AG10803 (cell line): ENCODE measurements around the gene B3GNT9.

Source experiments
- DNase-seq: peaks from one replicate; pipeline ENCODE4 v3.0.0; 2010; ENCODE audit warnings: low read depth
- H3K4me3 ChIP-seq: 2 replicates; pipeline ENCODE4 v1.5.1; 2011; ENCODE audit warnings: mild to moderate bottlenecking, low read length, control low read depth
- TF ChIP-seq, protein P1 (sequence below): conservative IDR thresholded peaks from 2 replicates; pipeline ENCODE4 v1.5.1; 2011; ENCODE audit warnings: mild to moderate bottlenecking, low read length, control low read depth, inconsistent platforms

B3GNT9 gene

DNA sequence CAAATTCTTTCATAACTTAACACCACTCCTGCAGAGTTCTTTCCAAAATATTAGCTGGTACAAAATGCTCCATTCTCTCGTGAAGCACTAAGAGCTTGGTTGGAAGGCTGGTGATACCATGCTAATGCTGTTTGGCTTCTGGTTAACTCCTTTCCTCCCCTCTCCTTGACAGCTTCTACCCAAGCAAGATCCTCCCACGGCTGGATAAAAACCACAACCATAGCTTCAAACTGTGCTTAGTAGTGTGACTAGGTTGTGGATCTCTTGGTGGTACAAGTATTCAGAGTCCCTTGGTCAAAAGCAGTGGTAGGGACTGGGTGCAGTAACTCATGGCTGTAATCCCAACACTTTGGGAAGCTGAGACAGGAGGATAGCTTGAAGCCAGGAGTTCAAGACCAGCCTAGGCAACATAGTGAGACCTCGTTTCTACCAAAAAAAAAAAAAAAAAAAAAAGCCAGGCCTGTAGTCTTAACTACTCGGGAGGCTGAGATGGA is 38.8 kb downstream of the B3GNT9 start:
- no peak overlapping the region for H3K4me3 ChIP-seq
- TF ChIP-seq, protein P1, sequence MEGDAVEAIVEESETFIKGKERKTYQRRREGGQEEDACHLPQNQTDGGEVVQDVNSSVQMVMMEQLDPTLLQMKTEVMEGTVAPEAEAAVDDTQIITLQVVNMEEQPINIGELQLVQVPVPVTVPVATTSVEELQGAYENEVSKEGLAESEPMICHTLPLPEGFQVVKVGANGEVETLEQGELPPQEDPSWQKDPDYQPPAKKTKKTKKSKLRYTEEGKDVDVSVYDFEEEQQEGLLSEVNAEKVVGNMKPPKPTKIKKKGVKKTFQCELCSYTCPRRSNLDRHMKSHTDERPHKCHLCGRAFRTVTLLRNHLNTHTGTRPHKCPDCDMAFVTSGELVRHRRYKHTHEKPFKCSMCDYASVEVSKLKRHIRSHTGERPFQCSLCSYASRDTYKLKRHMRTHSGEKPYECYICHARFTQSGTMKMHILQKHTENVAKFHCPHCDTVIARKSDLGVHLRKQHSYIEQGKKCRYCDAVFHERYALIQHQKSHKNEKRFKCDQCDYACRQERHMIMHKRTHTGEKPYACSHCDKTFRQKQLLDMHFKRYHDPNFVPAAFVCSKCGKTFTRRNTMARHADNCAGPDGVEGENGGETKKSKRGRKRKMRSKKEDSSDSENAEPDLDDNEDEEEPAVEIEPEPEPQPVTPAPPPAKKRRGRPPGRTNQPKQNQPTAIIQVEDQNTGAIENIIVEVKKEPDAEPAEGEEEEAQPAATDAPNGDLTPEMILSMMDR = no peak
- no peak for DNase-seq

DNA sequence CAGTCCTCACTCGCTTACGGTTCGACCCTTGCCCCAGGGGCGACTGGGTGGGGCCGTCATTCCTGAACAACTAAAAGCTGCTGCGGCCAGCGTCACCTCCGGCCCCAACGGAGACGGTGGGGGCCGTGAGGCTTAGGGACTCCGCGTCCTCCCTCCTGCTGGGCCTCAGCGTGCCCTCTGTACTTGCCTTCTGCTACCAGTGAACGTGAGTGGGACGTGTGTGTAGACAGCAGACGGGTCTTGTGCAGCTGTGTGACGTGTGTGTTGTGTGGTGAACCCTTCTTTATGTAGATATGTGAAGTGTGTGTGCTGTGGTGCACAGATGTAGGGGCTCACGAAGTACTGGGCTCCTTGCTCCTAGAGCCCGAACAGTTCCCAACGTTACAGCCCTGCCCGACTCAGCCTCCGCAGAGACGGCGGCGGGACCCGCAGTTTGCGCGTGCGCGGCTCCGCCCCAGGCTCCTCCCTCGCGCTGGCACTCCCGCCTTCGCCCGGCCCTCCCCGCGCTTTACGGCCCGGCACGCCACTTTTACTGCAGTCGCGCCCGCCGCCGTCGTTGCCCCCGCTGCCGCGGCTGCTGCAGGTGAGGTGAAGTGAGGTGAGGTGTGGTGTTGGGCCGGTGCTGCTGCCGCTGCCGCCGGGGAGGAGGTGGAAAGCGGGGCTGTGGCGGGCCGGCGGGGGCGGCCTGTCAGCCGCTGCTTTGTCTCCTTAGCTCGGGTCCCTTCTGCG is 41.2 kb downstream of the B3GNT9 start, which contains the start of gene PHAF1:
PHAF1 (plus strand) TSS at position 535 of the 729 bp plus-strand sequence. CDS start 235 bp downstream, outside the sequence.
- H3K4me3 ChIP-seq = peak within 1 kb of the TSS; percentile 76

DNA sequence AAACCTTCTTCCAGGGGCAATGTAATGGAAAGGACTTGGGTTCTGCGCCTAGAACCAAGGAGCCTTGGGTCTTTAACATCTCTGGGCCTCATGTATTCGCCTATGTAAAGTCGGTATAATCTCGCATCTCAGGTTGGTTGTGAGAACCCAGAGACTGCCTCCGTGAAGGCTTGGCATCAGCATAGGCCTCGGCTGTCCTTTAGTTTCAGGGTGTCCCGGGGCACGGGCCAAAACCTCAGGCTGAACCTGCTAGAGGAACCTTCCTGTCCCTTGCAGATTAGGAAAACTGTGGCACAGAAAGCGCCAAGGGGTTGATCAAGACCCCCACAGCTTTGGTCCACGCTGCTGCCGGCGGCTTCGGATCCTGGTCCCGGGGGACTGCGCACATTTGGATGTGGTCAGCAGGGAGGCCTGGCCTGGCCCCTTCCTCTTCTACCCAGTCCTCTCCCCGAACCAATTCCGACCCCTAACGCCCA is 41.8 kb downstream of the B3GNT9 start:
- H3K4me3 ChIP-seq = peak overlapping the region; percentile 76
- no peak for DNase-seq
- TF ChIP-seq, protein P1 = no peak

More for the DNA sequence above, 41.2 kb downstream of the B3GNT9 start, which contains the start of gene PHAF1:
- TF ChIP-seq, protein P1 = no peak
- DNase-seq = peak; percentile 85

DNA sequence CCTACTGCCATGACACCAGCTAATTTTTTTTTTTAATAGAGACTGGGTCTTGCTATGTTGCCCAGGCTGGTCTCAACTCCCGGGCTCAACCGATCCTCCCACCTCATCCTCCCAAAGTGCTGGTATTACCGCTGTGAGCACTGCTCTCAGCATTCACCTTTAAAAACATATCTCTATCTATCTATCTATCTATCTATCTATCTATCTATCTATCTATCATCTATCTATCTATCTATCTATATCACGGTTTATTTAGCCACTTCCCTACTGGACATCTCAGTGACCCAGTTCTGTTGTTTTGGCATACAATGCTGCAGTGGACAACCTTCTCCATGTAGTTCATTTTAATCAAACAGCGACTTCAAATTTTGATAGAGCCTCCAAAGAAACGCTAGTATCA is 42.3 kb downstream of the B3GNT9 start:
- no peak overlapping the region for H3K4me3 ChIP-seq
- TF ChIP-seq, protein P1 = no peak
- no peak for DNase-seq

DNA sequence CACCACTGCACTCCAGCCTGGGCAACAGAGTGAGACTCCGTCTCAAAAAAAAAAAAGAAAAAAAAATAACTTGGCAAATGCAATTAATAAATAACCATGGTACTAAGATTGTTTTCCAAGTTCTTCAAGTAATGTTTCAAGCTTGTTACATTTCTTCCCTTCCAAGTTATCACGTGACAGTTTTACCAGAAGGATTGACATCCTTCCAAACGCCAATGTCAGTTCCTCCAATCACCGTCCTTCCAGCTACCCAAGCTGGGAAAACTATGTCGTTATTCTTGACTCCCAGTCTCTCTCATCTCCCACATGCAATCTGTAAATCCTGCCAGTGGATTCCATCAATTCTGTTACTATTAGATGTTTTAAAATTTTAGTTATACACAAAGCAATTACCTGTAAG is 44.9 kb downstream of the B3GNT9 start:
- TF ChIP-seq, protein P1 = no peak
- peak; percentile 66 for DNase-seq

DNA sequence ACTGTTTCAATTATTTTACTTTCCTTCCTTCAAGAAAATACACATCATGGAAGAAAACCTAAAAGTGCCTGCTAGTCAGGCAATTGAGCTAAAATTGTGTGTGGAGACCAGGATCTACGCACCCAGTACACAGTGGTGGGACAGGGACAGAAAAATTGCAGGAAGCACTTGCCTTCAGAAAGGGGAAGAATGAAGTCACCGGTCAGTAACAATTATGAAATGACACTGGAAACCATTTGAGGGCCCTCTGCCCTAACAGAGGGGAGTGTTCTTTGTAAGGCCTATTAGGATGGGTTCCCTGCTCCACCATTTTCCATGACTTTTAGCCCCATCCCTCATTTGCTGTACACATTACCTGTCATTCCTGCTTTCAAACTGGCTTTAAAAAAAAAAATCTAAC is 45.6 kb downstream of the B3GNT9 start:
- no peak overlapping the region for H3K4me3 ChIP-seq
- TF ChIP-seq, protein P1 = no peak
- DNase-seq = no peak

More for the DNA sequence above, 44.9 kb downstream of the B3GNT9 start:
- no peak overlapping the region for H3K4me3 ChIP-seq

DNA sequence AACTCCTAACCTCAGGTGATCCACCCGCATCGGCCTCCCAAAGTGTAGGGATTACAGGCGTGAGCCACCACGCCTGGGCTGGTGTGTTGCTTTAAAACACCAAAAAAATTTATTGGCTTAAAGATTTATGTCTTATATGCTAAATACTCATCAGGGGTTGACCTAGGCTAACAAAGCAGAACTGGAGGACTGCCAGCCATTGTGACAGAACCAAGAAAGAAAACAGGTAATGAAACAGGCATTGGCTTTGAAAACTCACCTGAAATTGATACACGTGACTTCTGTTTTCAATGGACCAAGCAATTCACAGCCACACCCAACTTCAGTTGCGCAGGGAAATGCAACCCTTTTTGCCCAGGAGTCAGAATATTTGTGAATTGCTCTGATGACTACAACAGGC is 46.0 kb downstream of the B3GNT9 start:
- H3K4me3 ChIP-seq = no peak overlapping the region
- TF ChIP-seq, protein P1 = no peak
- no peak for DNase-seq
